HG02623 (cell line): ENCODE measurements around the gene ITGB7.
A peak's percentile ranks its signal among the peaks of the same experiment; 100 is the strongest.
"Not testable (repeated sequence)": the region's sequence is repeated elsewhere in the genome, so short reads cannot be mapped to it uniquely, and the experiment has no call there.

Source experiments
- ATAC-seq: cut with Tn5 transposase; IDR thresholded peaks from one replicate; pipeline ENCODE4 v1.9.1; 2021; ENCODE audit warnings: moderate library complexity; ENCODE audit not compliant: unreplicated experiment

The ITGB7 gene

DNA sequence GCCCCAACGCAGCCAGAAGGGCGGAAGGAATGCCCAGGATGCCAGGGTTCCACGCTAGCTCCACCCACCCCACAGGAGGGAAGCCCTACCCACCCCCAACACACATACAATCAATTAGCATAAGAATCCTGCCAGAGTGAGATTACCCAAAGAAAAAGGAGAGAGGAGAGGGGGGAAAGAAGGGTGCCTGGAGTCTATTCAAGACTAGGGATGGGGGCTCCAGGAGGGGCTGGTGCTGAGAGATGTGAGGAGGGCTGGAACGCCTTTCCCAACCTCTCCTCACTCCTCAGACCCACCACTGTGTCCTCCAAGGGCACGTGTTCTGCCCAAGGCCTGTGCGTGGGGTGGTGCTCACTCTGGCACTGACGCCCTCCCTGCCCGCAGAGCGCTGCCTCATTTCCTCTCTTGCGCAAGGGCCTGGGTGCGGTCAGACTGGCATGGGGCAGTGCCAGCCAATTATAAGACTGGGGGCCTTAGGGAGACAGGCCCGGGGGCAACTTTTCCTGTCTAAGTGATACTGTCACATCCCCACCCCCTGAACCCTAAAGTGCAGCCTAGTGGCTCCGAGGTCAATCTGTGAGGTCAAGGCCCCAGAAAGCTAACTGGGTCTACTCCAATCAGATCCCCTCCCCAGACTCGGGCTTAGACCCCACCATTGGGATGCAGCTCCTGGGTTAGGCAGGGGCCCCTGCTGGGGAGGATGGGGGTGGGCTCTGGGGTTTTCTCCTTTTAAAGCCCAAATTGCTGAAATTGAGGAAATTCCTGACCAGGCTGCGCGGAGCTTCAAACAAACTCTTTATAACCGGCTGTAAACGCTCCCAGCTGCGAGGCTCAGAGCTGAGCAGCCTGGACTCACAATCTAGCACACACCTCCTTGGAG is 10.2 kb upstream of the ITGB7 start:
- ATAC-seq, result no peak

DNA sequence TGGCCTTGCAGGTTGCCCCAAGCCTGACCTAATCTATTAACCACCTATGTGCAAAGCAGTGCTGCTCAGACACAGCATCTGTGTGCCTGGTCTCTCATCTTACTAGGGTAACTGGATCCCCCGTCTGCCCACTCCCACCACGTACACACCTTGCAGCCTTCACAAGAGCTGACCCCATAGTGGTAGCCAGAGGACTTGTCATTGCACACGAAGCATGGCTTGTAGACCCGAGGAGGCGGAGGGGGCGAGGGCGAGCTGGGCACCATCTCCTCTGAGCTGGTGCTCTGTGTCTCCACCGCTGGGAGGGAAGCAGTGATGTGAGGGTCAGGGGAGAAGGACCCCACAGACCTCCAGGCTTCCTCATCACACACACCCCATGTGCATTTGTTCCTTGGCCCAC is 8.4 kb upstream of the ITGB7 start:
- no peak for ATAC-seq

- ATAC-seq, result no peak
Observed at GRCh38 chr12:53214687-53215455, 7.8 kb upstream of the ITGB7 start.

DNA sequence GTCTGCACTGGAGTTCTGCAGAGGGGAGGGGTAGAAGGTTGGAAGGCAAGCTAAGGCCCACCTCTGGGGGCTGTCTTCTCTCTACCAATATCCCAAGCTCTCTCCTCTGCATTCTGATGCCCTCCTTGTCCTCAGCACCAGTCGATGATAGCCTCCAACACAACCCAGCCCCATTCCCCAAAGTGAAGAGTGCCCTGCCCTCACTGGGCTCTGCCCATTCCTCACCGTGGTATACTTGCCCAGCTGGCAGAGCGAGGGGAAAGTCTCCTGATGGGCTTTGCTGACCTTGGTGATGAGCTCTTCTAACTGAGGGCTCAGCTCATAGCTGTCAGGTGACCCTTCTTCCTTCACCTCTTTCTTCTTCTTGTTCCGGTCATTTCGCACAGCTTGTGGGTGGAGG is 7.2 kb upstream of the ITGB7 start:
- ATAC-seq, result no peak

GRCh38 chr12:53213348-53213747 is 6.3 kb upstream of the ITGB7 start:
- ATAC-seq, result no peak

GRCh38 chr12:53212931-53213330 is 5.9 kb upstream of the ITGB7 start:
- ATAC-seq, result no peak

DNA sequence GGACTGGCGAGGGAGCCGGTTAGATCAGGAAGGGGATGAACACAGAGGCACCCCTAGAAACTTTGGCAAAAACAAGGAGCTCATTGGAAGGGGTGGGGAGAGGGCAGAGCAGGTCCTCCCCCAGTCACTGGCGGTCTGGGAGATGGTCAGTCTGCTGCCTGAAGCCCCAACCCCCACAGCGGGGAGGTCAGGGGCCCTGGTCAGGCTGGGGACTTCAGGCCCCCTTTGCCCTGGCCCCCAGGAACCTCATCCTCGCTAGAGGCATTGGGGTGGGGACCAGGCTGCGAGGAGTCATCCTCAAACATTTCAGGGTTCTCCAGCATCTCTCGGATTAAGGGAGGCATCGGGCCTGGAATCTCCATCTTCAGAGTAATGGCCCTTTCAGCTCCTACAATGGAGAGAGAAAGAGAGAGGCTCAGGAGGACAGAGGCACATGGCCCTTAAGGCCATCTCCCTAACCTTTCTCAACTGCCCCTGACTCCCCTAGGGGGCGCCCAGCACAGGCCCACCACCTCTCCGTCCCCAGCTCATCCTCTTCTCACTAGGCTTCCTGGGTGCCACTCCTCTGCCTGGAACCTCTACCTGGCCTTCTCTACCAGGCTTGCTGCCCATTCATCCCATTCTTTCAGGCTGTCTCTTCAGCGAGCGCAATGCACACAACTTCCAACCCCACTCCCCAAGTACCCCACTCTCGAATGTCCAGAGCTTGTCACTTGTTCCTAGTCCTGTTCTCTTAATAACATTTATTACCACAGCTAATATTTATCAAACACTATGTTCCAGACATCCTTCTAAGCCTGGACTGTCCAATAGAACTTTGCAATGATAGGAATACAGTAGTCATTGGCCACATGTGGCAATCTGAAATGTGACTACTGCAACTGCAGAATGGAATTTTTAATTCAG is 4.7 kb upstream of the ITGB7 start:
- ATAC-seq, result no peak

- ATAC-seq, result no peak
Observed at GRCh38 chr12:53210843-53211242, 3.8 kb upstream of the ITGB7 start.

DNA sequence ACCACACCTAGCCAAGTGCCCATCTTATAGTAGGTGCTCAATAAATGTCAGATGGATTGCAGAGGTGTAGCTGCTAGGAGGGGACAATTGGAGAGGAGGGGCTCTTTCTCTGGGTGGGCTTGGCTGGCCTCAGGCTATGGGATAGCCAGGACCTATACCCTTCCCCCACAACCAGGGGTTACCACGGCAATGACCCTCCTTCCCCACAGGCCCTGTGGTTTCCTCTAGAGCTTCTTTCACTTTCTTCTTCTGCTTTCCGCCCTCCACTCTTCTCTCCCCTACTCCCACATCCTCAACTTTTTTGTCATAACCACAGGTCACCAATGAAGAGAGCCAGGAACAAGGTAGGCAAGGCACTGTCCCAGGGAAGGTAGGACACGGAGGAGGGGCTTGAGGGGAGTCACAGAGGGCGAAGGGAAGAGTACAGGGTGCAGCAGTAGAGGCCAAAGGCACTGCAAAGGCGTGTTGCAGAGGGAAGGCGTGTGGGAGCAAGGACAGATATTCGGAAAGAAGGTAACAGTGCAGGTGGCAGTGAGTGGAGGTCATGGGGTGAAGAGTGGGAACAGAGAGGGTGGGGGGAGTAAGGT is 1.9 kb upstream of the ITGB7 start:
- ATAC-seq, result peak; percentile 43

DNA sequence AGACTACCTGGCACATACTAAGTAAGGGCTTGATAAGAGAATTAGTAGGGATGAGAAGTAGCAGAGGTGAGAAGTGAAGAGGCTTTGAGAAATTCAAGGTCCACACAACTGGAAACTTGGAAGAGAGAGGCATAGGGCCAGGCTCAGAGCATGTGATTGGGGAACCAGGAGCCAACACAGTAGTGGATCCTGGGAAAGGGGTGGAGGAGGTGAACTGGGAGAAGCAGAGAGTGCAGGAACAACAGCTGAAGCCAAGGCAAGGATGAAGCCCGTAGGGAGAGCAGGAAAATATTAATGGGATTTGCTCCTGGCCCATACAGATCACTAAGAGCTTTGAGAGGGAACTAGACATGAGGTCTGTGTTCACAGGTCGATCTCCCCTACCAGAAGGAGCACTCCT is 1.4 kb upstream of the ITGB7 start:
- no peak for ATAC-seq

DNA sequence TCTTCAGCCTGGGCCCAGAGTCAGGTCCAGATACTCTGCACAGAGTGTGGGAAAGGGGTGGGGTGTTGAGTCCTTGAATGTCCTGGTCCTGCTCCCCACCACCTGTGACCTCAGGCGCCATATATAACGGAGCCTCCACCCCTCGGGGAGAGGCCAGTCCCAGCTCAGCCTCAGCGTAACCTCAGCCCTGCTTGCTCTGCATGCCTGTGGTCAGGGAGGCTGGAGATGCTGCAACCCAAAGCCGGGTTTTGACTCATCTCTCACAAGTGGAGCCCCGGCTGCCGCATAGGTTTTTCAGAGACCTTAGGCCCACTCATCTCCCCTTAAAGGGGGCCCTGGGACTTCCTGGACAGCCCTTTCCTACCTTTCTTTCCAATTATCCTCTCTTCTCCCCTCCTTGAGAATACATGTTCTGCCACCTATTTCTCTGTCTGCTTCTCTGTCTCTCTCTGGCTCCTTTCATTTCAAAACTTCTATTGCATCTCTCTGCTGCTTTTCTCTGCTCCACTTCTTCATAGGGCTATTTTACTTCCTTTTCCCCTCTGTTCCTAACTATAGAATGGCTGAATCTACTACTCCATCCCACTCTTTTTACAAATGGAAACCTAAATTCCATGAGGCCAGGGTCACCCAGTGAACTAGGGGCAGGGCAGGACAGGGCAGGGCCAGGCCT is 1.2 kb downstream of the ITGB7 start:
- peak; percentile 60 for ATAC-seq

DNA sequence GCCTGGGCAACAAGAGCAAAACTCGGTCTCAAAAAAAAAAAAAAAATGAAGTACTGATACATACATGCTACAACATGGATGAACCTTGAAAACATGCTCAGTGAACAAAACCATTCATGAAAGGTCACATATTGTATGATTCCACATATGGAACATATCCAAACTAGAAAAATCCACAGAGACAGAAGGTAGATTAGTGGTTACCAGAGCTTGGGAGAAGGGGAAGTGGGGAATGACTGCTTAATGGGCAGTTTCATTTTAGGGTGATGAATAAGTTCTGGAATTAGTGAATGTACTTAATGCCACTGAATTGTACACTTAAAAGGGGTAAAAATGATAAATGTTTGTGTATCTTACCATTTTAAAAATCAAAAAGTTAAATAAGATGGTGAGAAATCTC is 2.7 kb downstream of the ITGB7 start:
- no peak for ATAC-seq

DNA sequence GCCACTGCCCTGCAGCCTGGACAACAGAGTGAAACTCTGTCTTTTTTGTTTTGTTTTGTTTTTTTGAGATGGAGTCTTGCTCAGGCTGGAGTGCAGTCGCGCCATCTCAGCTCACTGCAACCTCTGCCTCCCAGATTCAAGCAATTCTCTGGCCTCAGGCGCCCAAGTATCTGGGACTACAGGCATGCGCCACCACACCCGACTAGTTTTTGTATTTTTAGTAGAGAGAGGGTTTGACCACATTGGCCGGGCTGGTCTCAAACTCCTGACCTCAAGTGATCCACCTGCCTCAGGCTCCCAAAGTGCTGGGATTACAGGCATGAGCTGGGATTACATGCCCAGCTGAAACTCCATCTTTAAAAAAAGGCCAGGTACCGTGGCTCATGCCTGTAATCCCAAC is 4.7 kb downstream of the ITGB7 start:
- ATAC-seq, result not testable (repeated sequence)

DNA sequence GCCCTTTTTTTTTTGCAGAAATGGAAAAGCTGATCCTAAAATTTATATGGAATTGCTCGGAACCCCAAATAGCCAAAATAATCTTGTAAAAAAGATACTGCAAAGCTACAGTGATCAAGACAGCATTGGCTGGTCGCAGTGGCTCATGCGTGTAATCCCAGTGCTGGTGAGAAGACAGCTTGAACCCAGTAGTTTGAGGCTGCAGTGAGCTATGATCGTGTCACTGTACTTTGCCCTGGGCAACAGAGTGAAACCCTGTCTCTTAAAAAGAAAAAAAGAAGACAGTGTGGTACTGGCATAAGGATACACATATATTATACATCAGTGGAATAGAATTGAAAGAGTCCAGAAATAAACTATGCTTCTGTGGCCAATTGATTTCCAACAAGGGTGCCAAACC is 5.4 kb downstream of the ITGB7 start:
- ATAC-seq, result no peak

DNA sequence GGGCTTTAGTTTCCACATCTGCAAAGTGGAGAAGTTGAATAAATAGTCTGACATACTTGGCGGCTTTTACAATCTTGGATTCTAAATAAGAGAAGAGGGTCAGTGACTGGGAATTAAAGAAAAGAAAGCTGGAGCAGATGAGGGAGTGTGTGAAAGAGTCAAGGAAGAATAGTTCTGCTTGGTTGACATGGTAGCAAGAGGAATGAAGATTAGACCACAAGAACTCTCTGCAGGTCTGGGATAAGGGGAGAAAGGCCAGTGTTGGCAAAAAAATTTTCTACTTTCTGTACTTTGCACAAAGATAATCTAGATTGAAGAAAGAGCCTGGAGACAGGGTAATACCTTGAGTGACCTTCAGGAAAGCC is 5.9 kb downstream of the ITGB7 start:
- no peak for ATAC-seq

DNA sequence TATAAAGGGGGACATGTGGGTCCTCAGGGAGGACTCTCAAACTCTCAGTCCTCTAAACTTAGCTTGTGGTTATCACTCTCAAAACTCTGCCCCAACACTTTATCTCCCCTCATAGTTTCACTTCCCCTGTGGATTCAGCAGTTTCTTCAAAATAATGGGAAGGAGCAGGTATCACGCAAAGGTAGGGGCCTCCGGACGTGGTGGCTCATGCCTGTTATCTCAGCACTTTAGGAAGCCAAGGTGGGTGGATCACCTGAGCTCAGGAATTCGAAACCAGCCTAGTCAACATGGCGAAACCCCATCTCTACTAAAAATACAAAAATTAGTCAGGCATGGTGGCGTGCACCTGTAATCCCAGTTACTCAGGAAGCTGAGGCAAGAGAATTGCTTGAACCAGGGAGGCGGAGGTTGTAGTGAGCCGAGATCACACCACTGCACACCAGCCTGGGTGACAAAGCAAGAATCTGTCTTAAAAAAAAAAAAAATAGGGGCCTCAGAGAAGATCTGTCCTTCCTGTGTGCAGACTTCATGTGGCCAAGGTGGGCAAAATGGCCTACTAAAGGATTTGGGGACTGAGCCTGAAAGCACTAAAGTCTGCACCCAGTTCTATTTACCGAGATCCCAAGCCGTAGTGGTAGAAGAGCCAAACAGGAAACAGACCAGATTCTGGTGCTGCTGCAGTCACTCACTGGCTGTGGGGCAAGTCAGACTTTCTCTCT is 6.4 kb downstream of the ITGB7 start:
- ATAC-seq, result peak; percentile 50

DNA sequence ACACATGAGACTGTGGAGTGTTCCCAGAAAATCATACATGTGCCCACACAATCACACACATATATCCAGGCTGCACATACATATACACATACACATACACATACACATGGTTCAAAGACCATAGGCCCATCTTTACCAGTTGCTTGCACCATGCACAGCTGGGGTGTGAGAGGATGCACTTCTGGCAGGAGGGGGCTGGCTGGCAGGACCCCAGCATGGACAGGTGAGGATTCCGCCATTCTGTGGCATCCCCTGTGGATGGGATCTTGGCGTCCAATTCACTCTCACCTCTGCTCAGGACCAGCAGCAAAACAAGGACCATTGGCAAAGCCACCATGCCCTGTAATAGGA is 7.0 kb downstream of the ITGB7 start:
- peak; percentile 22 for ATAC-seq

- no peak for ATAC-seq
Observed at GRCh38 chr12:53199700-53200099, 7.4 kb downstream of the ITGB7 start.

GRCh38 chr12:53198486-53199110 is 8.5 kb downstream of the ITGB7 start:
- no peak for ATAC-seq
